Kidney (tissue), 14 donors: ENCODE data around the gene ATXN10. TPM values are rescaled to one million over a fixed set of nuclear protein-coding genes. Genes with fewer than 3 reads are reported as not detected.

Experiments used
- DNase-seq, 5 donors: peaks; one replicate each; pipeline ENCODE4 v3.0.0-alpha.2; 2013 to 2020
- FAIRE-seq: peaks from 2 replicates; lab custom pipeline; 2012; peaks lifted over from hg19 to GRCh38; lab: Jason Lieb, UNC
- H3K27ac ChIP-seq, 2 donors: one replicate each; pipeline ENCODE4 v1.7.0; 2013; ENCODE audit warnings: low read depth in 2 of 2, low read length in 2 of 2, inconsistent platforms in 1 of 2
- H3K27me3 ChIP-seq: one replicate; pipeline ENCODE4 v1.7.1; 2013; ENCODE audit warnings: low read length, inconsistent platforms; ENCODE audit not compliant: control insufficient read depth, insufficient read depth
- H3K36me3 ChIP-seq, 3 donors: one replicate each; pipeline versions ENCODE4 v1.7.0 to v1.7.1; 2013; ENCODE audit warnings: low read length in 3 of 3, control low read depth in 1 of 3, inconsistent platforms in 1 of 3; ENCODE audit not compliant: insufficient read depth in 3 of 3, control insufficient read depth in 2 of 3
- H3K4me1 ChIP-seq, 3 donors: one replicate each; pipeline versions ENCODE4 v1.7.0 to v1.7.1; 2013; ENCODE audit warnings: low read length in 3 of 3, inconsistent platforms in 1 of 3, low read depth in 1 of 3; ENCODE audit not compliant: control insufficient read depth in 2 of 3, insufficient read depth in 2 of 3
- H3K4me3 ChIP-seq, 3 donors: one replicate each; pipeline versions ENCODE4 v1.7.0 to v1.8.1; 2013; ENCODE audit warnings: low read length in 3 of 3, control low read depth in 1 of 3, inconsistent platforms in 1 of 3
- H3K9ac ChIP-seq, 3 donors: one replicate each; pipeline versions ENCODE4 v1.7.0 to v1.7.1; 2013; ENCODE audit warnings: low read length in 3 of 3, control low read depth in 1 of 3, inconsistent platforms in 1 of 3
- H3K9me3 ChIP-seq, 3 donors: one replicate each; pipeline versions ENCODE4 v1.7.0 to v1.7.1; 2013; ENCODE audit warnings: low read length in 3 of 3, control low read depth in 1 of 3, inconsistent platforms in 1 of 3; ENCODE audit not compliant: control insufficient read depth in 2 of 3, insufficient read depth in 1 of 3
- intact Hi-C: fragments of 100-400 bp; cut with DNase I; formaldehyde crosslinking; loops from one replicate; pipeline ENCODE4 v1.11.1; 2022
- polyA plus RNA-seq: library from polyadenylated mRNA; stranded (reverse); fragments of 350-450 nt; fragmentation: Illumina TruSeq; extraction: RNeasy Lipid Tissue Mini Kit (QIAGEN cat#74804); gene quantifications from one replicate; pipeline ENCODE4 v1.2.3, GENCODE V29; 2014; ENCODE audit warnings: low read depth, low replicate concordance; ENCODE audit not compliant: insufficient read depth
- total RNA-seq: library from RNA; stranded (reverse); fragmentation: NEBNext Ultra II Directional; extraction: Animal tissue kit (Norgen Biotek cat#: 25700); gene quantifications from one replicate; pipeline ENCODE4 v1.2.1, GENCODE V29; 2021
- TF ChIP-seq, protein P1 (sequence below): IDR thresholded peaks from 3 replicates; pipeline ENCODE4 v1.5.1; 2012; ENCODE audit warnings: mild to moderate bottlenecking, moderate library complexity, borderline replicate concordance; ENCODE audit not compliant: insufficient read depth; ENCODE audit errors: extremely low read depth
- donor health status: control.
- donor health status: control.
- donor health status: control.
- donor health status: control.
- donor health status: control.
- donor health status: DM: yes; HTN: yes; CAD: no.
- donor health status: Normal renal cell carcinoma (clear cell type).

Gene ATXN10
- total and polyA plus RNA-seq, 2 donors from 2014 or later, result 121 to 142 TPM

DNA sequence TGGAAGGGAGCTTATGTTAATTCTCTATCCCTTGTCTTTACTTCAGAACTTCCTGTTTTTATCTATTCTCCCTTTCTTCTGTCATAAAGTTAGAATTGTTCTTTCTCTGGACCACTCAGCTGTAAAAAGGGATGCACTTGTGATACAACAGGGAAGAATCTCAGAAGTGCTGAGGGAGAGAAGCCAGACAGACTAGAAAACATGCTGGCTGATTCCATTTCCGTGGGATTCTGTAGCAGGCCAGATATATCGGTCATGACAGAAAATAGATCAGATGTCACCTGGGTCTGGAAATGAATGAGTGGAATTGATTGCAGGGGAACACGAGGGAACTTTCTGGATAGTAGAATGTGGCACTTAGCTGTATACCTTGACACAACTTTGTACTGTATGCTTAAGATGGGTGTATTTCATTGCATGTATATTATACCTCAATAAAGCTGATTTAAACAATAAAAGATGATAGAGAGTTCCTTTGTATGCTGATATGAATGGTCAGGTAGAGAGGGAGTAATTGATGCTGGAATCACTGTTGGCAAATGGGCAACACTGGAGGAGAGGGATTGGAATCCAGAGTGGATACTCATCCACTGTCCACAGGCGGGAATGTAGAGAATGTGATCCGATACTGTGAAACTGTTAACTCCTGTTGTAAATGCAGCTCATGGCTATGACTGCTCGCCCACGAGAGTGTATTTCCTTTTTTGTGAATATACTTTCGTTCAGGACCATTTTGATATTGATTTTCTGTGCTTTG lies 59.6 kb downstream of the ATXN10 start:
- FAIRE-seq (no peak), DNase-seq (no peak)
- no peak overlapping the region for H3K4me3 ChIP-seq
- H3K27ac ChIP-seq, result no peak overlapping the region
- H3K27me3 ChIP-seq, result no peaks in the 10 kb centered on the region
- TF ChIP-seq, protein P1, sequence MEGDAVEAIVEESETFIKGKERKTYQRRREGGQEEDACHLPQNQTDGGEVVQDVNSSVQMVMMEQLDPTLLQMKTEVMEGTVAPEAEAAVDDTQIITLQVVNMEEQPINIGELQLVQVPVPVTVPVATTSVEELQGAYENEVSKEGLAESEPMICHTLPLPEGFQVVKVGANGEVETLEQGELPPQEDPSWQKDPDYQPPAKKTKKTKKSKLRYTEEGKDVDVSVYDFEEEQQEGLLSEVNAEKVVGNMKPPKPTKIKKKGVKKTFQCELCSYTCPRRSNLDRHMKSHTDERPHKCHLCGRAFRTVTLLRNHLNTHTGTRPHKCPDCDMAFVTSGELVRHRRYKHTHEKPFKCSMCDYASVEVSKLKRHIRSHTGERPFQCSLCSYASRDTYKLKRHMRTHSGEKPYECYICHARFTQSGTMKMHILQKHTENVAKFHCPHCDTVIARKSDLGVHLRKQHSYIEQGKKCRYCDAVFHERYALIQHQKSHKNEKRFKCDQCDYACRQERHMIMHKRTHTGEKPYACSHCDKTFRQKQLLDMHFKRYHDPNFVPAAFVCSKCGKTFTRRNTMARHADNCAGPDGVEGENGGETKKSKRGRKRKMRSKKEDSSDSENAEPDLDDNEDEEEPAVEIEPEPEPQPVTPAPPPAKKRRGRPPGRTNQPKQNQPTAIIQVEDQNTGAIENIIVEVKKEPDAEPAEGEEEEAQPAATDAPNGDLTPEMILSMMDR, result no peak
- intact Hi-C loops, result no loop called here
- H3K36me3 ChIP-seq, result peaks cover 0 to 5% (median 4%) of the 10 kb centered on the region in 3 donors
- no peaks in the 10 kb centered on the region for H3K9me3 ChIP-seq
- no peaks in the 10 kb centered on the region for H3K4me1 ChIP-seq
- no peak overlapping the region for H3K9ac ChIP-seq

DNA sequence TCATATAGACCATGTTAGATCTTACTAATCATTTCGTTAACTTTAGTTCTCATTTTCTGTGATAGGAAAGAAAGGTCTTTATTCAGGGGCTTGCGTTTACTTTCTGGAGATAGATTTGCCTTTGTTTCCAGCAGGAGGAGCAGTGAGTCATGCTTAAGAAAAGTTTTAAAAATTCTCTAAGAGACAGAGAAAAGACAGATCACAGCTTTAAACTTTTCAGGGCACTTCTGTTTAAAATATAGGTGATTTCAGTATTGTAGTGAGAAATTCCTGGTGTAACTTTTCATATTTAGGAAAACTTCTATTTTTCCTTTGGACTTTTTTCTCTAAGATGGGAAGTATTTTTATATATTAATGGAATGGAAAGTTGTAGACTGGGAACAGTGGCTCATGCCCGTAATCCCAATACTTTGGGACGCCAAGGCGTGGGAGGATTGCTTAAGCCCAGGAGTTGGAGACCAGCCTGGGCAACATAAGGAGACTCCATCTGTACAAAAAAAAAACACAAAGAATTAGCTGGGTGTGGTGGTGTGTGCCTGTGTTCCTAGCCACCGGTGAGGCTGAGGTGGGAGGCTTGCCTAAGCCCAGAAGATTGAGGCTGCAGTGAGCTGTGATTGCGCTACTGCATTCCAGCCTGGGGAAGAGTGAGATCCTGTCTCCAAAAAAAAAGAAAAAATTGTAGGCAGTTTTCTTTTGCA lies 60.3 kb downstream of the ATXN10 start:
- Histone ChIP-seq H3K9me3 (no peaks in the 10 kb centered on the region), H3K36me3 (peaks cover 0 to 5% (median 4%) of the 10 kb centered on the region in 3 donors), H3K27ac (no peak overlapping the region), H3K4me1 (no peaks in the 10 kb centered on the region), H3K4me3 (no peak overlapping the region), H3K27me3 (no peaks in the 10 kb centered on the region), H3K9ac (no peak overlapping the region)
- intact Hi-C loops, result no loop called here
- peak in 2 of 5 donors; percentile 15 to 42 for DNase-seq
- TF ChIP-seq, protein P1, result peak; percentile 2
- FAIRE-seq, result no peak

GRCh38 chr22:45735273-45735672 lies 63.6 kb downstream of the ATXN10 start:
- TF ChIP-seq, protein P1, result no peak
- DNase-seq (no peak), FAIRE-seq (no peak)
- H3K27ac ChIP-seq, result no peak overlapping the region
- no peak overlapping the region for H3K4me3 ChIP-seq
- intact Hi-C loops, result no loop called here
- peaks cover 3 to 10% (median 9%) of the 10 kb centered on the region in 3 donors for H3K36me3 ChIP-seq
- H3K9me3 ChIP-seq, result no peaks in the 10 kb centered on the region
- H3K27me3 ChIP-seq, result no peaks in the 10 kb centered on the region
- no peaks in the 10 kb centered on the region for H3K4me1 ChIP-seq
- no peak overlapping the region for H3K9ac ChIP-seq
